Astrocyte of the spinal cord (primary cell): ENCODE measurements around the gene STOX1.
"Not testable (repeated sequence)": the region's sequence is repeated elsewhere in the genome, so short reads cannot be mapped to it uniquely, and the experiment has no call there.

Source experiments
- DNase-seq: peaks from one replicate; pipeline ENCODE4 v3.0.0; 2011; ENCODE audit warnings: low read depth, low spot score
- H3K4me3 ChIP-seq: 2 replicates; pipeline ENCODE4 v1.5.1; 2011; ENCODE audit warnings: low read depth, mild to moderate bottlenecking, low read length, moderate library complexity
- in situ Hi-C: cut with HindIII; loops from 2 replicates; pipeline ENCODE4 v1.10.0; 2017; ENCODE audit warnings: low sequenced_read_pairs
- TF ChIP-seq, protein P1 (sequence below): IDR thresholded peaks from 2 replicates; pipeline ENCODE4 v1.5.1; 2012; ENCODE audit warnings: low read depth, mild to moderate bottlenecking, low read length, inconsistent platforms

The STOX1 gene

GRCh38 chr10:68813559-68813958 lies 13.8 kb upstream of the STOX1 start:
- no peak for DNase-seq
- no peak overlapping the region for H3K4me3 ChIP-seq
- TF ChIP-seq, protein P1, sequence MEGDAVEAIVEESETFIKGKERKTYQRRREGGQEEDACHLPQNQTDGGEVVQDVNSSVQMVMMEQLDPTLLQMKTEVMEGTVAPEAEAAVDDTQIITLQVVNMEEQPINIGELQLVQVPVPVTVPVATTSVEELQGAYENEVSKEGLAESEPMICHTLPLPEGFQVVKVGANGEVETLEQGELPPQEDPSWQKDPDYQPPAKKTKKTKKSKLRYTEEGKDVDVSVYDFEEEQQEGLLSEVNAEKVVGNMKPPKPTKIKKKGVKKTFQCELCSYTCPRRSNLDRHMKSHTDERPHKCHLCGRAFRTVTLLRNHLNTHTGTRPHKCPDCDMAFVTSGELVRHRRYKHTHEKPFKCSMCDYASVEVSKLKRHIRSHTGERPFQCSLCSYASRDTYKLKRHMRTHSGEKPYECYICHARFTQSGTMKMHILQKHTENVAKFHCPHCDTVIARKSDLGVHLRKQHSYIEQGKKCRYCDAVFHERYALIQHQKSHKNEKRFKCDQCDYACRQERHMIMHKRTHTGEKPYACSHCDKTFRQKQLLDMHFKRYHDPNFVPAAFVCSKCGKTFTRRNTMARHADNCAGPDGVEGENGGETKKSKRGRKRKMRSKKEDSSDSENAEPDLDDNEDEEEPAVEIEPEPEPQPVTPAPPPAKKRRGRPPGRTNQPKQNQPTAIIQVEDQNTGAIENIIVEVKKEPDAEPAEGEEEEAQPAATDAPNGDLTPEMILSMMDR: no peak
- in situ Hi-C loops: no loop called here

DNA sequence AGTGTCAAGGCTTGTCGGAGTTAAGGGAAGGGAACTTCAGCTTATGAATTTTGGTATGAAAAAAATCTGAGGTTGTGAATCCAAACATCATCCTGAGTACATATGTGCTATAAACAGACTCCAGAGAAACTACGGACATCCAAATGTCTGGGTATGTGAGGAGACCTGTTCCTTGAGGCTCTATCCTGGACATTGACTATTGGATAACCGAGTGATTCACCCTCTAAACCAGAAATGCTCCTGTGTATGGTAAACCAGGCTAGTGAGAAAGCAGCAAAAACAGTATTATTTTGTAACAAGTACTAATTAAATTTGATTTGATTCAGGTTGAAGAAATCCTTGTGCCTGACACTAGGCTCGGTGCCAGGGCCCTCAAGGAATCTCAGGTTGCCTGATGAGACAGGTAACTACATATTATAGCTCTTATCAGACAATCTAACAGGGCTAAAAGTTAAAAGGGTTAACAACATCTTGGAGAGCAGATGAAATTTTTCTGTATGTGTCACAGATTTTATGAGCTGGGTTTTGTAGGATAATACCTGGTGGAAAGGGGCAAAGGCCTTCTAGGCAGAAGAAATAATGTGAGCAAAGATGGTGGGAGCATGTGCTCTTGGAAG lies 10.4 kb upstream of the STOX1 start:
- H3K4me3 ChIP-seq: no peak overlapping the region
- in situ Hi-C loops: no loop called here
- no peak for DNase-seq
- TF ChIP-seq, protein P1: no peak

- DNase-seq, in situ Hi-C loops, H3K4me3 ChIP-seq: not testable (repeated sequence)
These were observed 7.0 kb upstream of the STOX1 start for GRCh38 chr10:68820359-68820758.

- DNase-seq, H3K4me3 ChIP-seq, in situ Hi-C loops: not testable (repeated sequence)
These were observed 4.7 kb upstream of the STOX1 start for GRCh38 chr10:68822626-68823025.

DNA sequence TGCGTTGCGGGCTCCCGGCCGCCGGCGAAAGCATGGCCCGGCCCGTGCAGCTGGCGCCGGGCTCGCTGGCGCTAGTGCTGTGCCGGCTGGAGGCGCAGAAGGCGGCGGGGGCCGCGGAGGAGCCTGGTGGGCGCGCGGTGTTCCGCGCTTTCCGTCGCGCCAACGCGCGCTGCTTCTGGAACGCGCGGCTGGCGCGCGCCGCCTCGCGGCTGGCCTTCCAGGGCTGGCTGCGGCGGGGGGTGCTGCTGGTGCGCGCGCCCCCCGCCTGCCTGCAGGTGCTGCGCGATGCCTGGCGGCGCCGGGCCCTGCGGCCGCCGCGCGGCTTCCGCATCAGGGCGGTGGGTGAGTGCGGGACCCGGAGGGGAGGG lies 245 bp downstream of the STOX1 start:
- DNase-seq, in situ Hi-C loops, H3K4me3 ChIP-seq: not testable (repeated sequence)

GRCh38 chr10:68828083-68828601 lies 811 bp downstream of the STOX1 start:
- DNase-seq, H3K4me3 ChIP-seq, in situ Hi-C loops: not testable (repeated sequence)

GRCh38 chr10:68828833-68829232 lies 1.5 kb downstream of the STOX1 start:
- no peak for DNase-seq
- in situ Hi-C loops: no loop called here
- no peak overlapping the region for H3K4me3 ChIP-seq
- TF ChIP-seq, protein P1: no peak

DNA sequence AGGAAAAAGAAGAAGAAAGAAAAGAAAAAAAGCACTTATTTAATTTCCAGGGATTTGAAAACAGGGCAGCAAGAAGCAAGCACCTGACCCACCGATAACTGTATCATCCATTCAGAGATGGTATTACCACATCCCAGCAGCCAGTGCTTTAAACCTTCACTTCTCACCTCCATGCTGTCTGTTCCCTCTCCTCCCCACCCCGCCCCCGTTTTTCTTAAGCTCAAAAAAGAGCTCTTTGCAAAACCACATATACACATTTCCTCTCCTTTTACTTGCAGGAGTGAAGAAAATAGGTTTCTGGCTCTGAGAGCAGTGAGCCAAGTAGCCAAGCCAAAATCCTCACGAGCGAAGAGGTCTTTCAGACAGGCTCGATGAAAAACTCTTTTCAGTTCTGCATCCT lies 2.2 kb downstream of the STOX1 start:
- in situ Hi-C loops: no loop called here
- DNase-seq: no peak
- TF ChIP-seq, protein P1: no peak
- no peak overlapping the region for H3K4me3 ChIP-seq

DNA sequence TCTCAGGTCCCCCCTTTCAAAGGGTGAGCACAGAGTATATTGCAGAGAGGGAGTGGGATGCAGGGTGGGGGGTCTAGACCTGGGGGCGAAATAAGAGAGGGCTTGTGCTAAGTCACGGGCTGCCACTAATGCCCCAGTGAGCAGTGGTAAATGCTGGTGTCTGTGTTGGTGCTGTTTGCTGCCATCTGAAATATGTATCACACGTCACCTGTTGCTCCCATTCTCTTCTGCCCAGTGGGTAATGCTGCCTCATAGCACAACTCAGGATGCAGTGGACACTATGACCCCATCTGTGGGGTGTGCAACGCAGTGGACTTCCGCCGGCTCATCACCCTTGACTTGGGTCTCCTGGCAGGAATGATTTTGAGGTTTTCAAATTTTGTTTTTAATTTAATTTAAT lies 2.6 kb downstream of the STOX1 start:
- TF ChIP-seq, protein P1: no peak
- H3K4me3 ChIP-seq: no peak overlapping the region
- in situ Hi-C loops: no loop called here
- no peak for DNase-seq
